HEK293 (cell line): ENCODE results near the gene INO80C.

ENCODE experiments used
- ATF2 ChIP-seq: fragments of 450-650 bp; formaldehyde crosslinking; IDR thresholded peaks from 2 replicates; pipeline ENCODE4 v1.5.1; 2016; ENCODE audit warnings: missing biosample characterization, missing genetic modification characterization, low read depth
- BCL11A ChIP-seq: fragments of 450-650 bp; formaldehyde crosslinking; IDR thresholded peaks from 2 replicates; pipeline ENCODE4 v1.5.1; 2016; ENCODE audit warnings: low read depth, missing biosample characterization, missing genetic modification characterization
- EGR2 ChIP-seq: fragments of 450-650 bp; formaldehyde crosslinking; IDR thresholded peaks from 2 replicates; pipeline ENCODE4 v1.5.1; 2016; ENCODE audit warnings: low read depth, missing biosample characterization, missing genetic modification characterization
- GLIS2 ChIP-seq: fragments of 450-650 bp; formaldehyde crosslinking; IDR thresholded peaks from 2 replicates; pipeline ENCODE4 v1.5.1; 2016; ENCODE audit warnings: missing biosample characterization, missing genetic modification characterization
- KLF1 ChIP-seq: fragments of 450-650 bp; formaldehyde crosslinking; IDR thresholded peaks from 2 replicates; pipeline ENCODE4 v1.5.1; 2016; ENCODE audit warnings: missing biosample characterization, missing genetic modification characterization
- MZF1 ChIP-seq: fragments of 450-650 bp; formaldehyde crosslinking; IDR thresholded peaks from 2 replicates; pipeline ENCODE4 v1.5.1; 2017; ENCODE audit warnings: missing biosample characterization, missing genetic modification characterization, borderline replicate concordance
- PRDM1 ChIP-seq: fragments of 450-650 bp; formaldehyde crosslinking; IDR thresholded peaks from 2 replicates; pipeline ENCODE4; 2016; ENCODE audit warnings: missing biosample characterization, missing genetic modification characterization
- ZBTB20 ChIP-seq: fragments of 450-650 bp; formaldehyde crosslinking; IDR thresholded peaks from 2 replicates; pipeline ENCODE4 v1.5.1; 2016; ENCODE audit warnings: missing biosample characterization, missing genetic modification characterization
- ZFP41 ChIP-seq: fragments of 450-650 bp; formaldehyde crosslinking; IDR thresholded peaks from 2 replicates; pipeline ENCODE4 v1.5.1; 2016; ENCODE audit warnings: missing biosample characterization, missing genetic modification characterization, borderline replicate concordance
- ZNF10 ChIP-seq: fragments of 450-650 bp; formaldehyde crosslinking; IDR thresholded peaks from 2 replicates; pipeline ENCODE4 v1.5.1; 2017; ENCODE audit warnings: missing biosample characterization, missing genetic modification characterization
- ZNF114 ChIP-seq: fragments of 450-650 bp; formaldehyde crosslinking; IDR thresholded peaks from 2 replicates; pipeline ENCODE4 v1.5.0; 2017; ENCODE audit warnings: missing biosample characterization, missing genetic modification characterization
- ZNF121 ChIP-seq: fragments of 450-650 bp; formaldehyde crosslinking; IDR thresholded peaks from 2 replicates; pipeline ENCODE4 v1.5.1; 2016; ENCODE audit warnings: missing biosample characterization, missing genetic modification characterization
- ZNF19 ChIP-seq: fragments of 450-650 bp; formaldehyde crosslinking; IDR thresholded peaks from 2 replicates; pipeline ENCODE4; 2016; ENCODE audit warnings: missing biosample characterization, missing genetic modification characterization, low read depth
- ZNF2 ChIP-seq: fragments of 450-650 bp; formaldehyde crosslinking; IDR thresholded peaks from 2 replicates; pipeline ENCODE4 v1.5.1; 2016; ENCODE audit warnings: missing biosample characterization, missing genetic modification characterization
- ZNF280C ChIP-seq: fragments of 450-650 bp; formaldehyde crosslinking; IDR thresholded peaks from 2 replicates; pipeline ENCODE4 v1.5.1; 2016; ENCODE audit warnings: missing biosample characterization, missing genetic modification characterization
- ZNF341 ChIP-seq: fragments of 450-650 bp; formaldehyde crosslinking; IDR thresholded peaks from 2 replicates; pipeline ENCODE4; 2016; ENCODE audit warnings: low read depth, missing biosample characterization, missing genetic modification characterization
- ZNF404 ChIP-seq: fragments of 450-650 bp; formaldehyde crosslinking; IDR thresholded peaks from 2 replicates; pipeline ENCODE4 v1.5.1; 2017; ENCODE audit warnings: missing biosample characterization, missing genetic modification characterization
- ZNF521 ChIP-seq: fragments of 450-650 bp; formaldehyde crosslinking; IDR thresholded peaks from 2 replicates; pipeline ENCODE4 v1.5.1; 2017; ENCODE audit warnings: missing biosample characterization, mild to moderate bottlenecking, missing genetic modification characterization
- ZNF530 ChIP-seq: fragments of 450-650 bp; formaldehyde crosslinking; IDR thresholded peaks from 2 replicates; pipeline ENCODE4 v1.5.1; 2016; ENCODE audit warnings: low read depth, missing biosample characterization, missing genetic modification characterization
- ZNF548 ChIP-seq: fragments of 450-650 bp; formaldehyde crosslinking; IDR thresholded peaks from 2 replicates; pipeline ENCODE4 v1.5.1; 2016; ENCODE audit warnings: missing biosample characterization, missing genetic modification characterization
- ZNF549 ChIP-seq: fragments of 450-650 bp; IDR thresholded peaks from 2 replicates; pipeline ENCODE4 v1.5.1; 2018; ENCODE audit warnings: missing biosample characterization, missing genetic modification characterization, mild to moderate bottlenecking, inconsistent platforms, moderate library complexity
- ZNF571 ChIP-seq: fragments of 450-650 bp; formaldehyde crosslinking; IDR thresholded peaks from 2 replicates; pipeline ENCODE4 v1.5.0; 2017; ENCODE audit warnings: missing biosample characterization, missing genetic modification characterization
- ZNF600 ChIP-seq: fragments of 450-650 bp; formaldehyde crosslinking; IDR thresholded peaks from 2 replicates; pipeline ENCODE4 v1.5.1; 2016; ENCODE audit warnings: missing biosample characterization, missing genetic modification characterization
- ZNF639 ChIP-seq: fragments of 450-650 bp; formaldehyde crosslinking; IDR thresholded peaks from 2 replicates; pipeline ENCODE4 v1.5.1; 2016; ENCODE audit warnings: missing biosample characterization, missing genetic modification characterization
- ZNF645 ChIP-seq: fragments of 450-650 bp; formaldehyde crosslinking; IDR thresholded peaks from 2 replicates; pipeline ENCODE4; 2016; ENCODE audit warnings: missing biosample characterization, missing genetic modification characterization
- ZNF701 ChIP-seq: fragments of 450-650 bp; formaldehyde crosslinking; IDR thresholded peaks from 2 replicates; pipeline ENCODE4 v1.5.1; 2016; ENCODE audit warnings: missing biosample characterization, missing genetic modification characterization
- ZSCAN16 ChIP-seq: fragments of 450-650 bp; formaldehyde crosslinking; IDR thresholded peaks from 2 replicates; pipeline ENCODE4 v1.5.1; 2016; ENCODE audit warnings: missing biosample characterization, missing genetic modification characterization
- ZSCAN23 ChIP-seq: fragments of 450-650 bp; formaldehyde crosslinking; IDR thresholded peaks from 2 replicates; pipeline ENCODE4 v1.5.1; 2016; ENCODE audit warnings: missing biosample characterization, missing genetic modification characterization
- TF ChIP-seq, protein P1 (sequence below): fragments of 450-650 bp; formaldehyde crosslinking; IDR thresholded peaks from 2 replicates; pipeline ENCODE4 v1.5.1; 2017; ENCODE audit warnings: missing biosample characterization, missing genetic modification characterization
- TF ChIP-seq, protein P2 (sequence below): fragments of 450-650 bp; formaldehyde crosslinking; IDR thresholded peaks from 2 replicates; pipeline ENCODE4 v1.5.1; 2017; ENCODE audit warnings: missing biosample characterization, missing genetic modification characterization

The INO80C gene

GRCh38 chr18:35497370-35498197 is at the start of gene INO80C (continued):
- TF ChIP-seq, protein P1, sequence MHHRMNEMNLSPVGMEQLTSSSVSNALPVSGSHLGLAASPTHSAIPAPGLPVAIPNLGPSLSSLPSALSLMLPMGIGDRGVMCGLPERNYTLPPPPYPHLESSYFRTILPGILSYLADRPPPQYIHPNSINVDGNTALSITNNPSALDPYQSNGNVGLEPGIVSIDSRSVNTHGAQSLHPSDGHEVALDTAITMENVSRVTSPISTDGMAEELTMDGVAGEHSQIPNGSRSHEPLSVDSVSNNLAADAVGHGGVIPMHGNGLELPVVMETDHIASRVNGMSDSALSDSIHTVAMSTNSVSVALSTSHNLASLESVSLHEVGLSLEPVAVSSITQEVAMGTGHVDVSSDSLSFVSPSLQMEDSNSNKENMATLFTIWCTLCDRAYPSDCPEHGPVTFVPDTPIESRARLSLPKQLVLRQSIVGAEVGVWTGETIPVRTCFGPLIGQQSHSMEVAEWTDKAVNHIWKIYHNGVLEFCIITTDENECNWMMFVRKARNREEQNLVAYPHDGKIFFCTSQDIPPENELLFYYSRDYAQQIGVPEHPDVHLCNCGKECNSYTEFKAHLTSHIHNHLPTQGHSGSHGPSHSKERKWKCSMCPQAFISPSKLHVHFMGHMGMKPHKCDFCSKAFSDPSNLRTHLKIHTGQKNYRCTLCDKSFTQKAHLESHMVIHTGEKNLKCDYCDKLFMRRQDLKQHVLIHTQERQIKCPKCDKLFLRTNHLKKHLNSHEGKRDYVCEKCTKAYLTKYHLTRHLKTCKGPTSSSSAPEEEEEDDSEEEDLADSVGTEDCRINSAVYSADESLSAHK (tag by site-specific recombination) = peak; percentile 70
- TF ChIP-seq ZNF2 (peak; percentile 53; the same call in 1 of the 2 replicates), ATF2 (tag by site-specific recombination) (no peak), ZSCAN16 (tag by site-specific recombination) (no peak), ZNF10 (tag by site-specific recombination) (no peak), ZNF548 (tag by site-specific recombination) (no peak), EGR2 (no peak), ZNF639 (tag by site-specific recombination) (peak; percentile 78; the same call in 1 of the 2 replicates), ZNF645 (tag by site-specific recombination) (no peak), MZF1 (tag by site-specific recombination) (no peak), ZNF404 (no peak), ZNF600 (tag by site-specific recombination) (peak; percentile 30; the same call in 1 of the 2 replicates), ZNF341 (tag by site-specific recombination) (peak; percentile 99), ZNF549 (tag by site-specific recombination) (0 out of 2 replicates have a peak, but pooled peaks have one; percentile 3), PRDM1 (tag by site-specific recombination) (peak; percentile 21; the same call in 1 of the 2 replicates), ZBTB20 (tag by site-specific recombination) (peak; percentile 62; the same call in 1 of the 2 replicates), ZNF114 (no peak), ZNF121 (tag by site-specific recombination) (no peak), ZSCAN23 (peak; percentile 77; the same call in 1 of the 2 replicates), BCL11A (tag by site-specific recombination) (no peak), ZFP41 (no peak), KLF1 (tag by site-specific recombination) (peak; percentile 98), ZNF280C (tag by site-specific recombination) (no peak), ZNF19 (tag by site-specific recombination) (0 out of 2 replicates have a peak, but pooled peaks have one; percentile 67), ZNF571 (tag by site-specific recombination) (no peak), ZNF701 (no peak), ZNF521 (tag by site-specific recombination) (no peak), ZNF530 (tag by site-specific recombination) (no peak), GLIS2 (peak; percentile 97)
- TF ChIP-seq, protein P2, sequence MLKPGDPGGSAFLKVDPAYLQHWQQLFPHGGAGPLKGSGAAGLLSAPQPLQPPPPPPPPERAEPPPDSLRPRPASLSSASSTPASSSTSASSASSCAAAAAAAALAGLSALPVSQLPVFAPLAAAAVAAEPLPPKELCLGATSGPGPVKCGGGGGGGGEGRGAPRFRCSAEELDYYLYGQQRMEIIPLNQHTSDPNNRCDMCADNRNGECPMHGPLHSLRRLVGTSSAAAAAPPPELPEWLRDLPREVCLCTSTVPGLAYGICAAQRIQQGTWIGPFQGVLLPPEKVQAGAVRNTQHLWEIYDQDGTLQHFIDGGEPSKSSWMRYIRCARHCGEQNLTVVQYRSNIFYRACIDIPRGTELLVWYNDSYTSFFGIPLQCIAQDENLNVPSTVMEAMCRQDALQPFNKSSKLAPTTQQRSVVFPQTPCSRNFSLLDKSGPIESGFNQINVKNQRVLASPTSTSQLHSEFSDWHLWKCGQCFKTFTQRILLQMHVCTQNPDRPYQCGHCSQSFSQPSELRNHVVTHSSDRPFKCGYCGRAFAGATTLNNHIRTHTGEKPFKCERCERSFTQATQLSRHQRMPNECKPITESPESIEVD (tag by site-specific recombination) = 0 out of 2 replicates have a peak, but pooled peaks have one; percentile 15
